Activated CD8-positive, alpha-beta T cell treated with anti-CD3 and anti-CD28 coated beads for 36 hours (primary cell): Measurements from ENCODE around the gene SLC34A1. TPM values are rescaled to one million over a fixed set of nuclear protein-coding genes. Genes with fewer than 3 reads are reported as not detected.

Experiments
- ATAC-seq: fragments of 200-7000 bp; cut with Tn5 transposase; one replicate; pipeline ENCODE4 v1.10.0; 2021; ENCODE audit warnings: mild to moderate bottlenecking, moderate library complexity
- CTCF ChIA-PET: fragments of 350-600 bp; sonication (Branson Sonifier 250); formaldehyde crosslinking; loops from one replicate; lab custom pipeline; 2021; ENCODE audit warnings: antibody characterized with exemption; lab: Charles Lee
- POLR2A ChIA-PET: fragments of 350-600 bp; sonication (Branson Sonifier 250); formaldehyde crosslinking; loops from one replicate; lab custom pipeline; 2021; ENCODE audit warnings: antibody characterized with exemption; lab: Charles Lee
- DNase-seq: peaks from one replicate; pipeline ENCODE4 v3.0.0-alpha.2; 2020
- H3K27ac Mint-ChIP-seq: one replicate; pipeline ENCODE4 v1.8.0; 2021; ENCODE audit warnings: mild to moderate bottlenecking, mixed read lengths
- H3K27me3 Mint-ChIP-seq: one replicate; pipeline ENCODE4 v1.8.0; 2021; ENCODE audit warnings: mixed read lengths
- H3K36me3 Mint-ChIP-seq: one replicate; pipeline ENCODE4 v1.8.0; 2021; ENCODE audit warnings: low read depth, mixed read lengths
- H3K4me1 Mint-ChIP-seq: one replicate; pipeline ENCODE4 v1.8.0; 2021; ENCODE audit warnings: low read depth, mixed read lengths
- H3K4me3 Mint-ChIP-seq: one replicate; pipeline ENCODE4 v1.8.0; 2021; ENCODE audit warnings: mild to moderate bottlenecking, moderate library complexity, mixed read lengths
- H3K9me3 Mint-ChIP-seq: one replicate; pipeline ENCODE4 v1.8.0; 2021; ENCODE audit warnings: mixed read lengths
- CTCF ChIP-seq: fragments of 200-600 bp; IDR thresholded peaks from one replicate; pipeline ENCODE4 v1.8.0; 2022; ENCODE audit warnings: antibody characterized with exemption, mild to moderate bottlenecking
- intact Hi-C: fragments of 100-400 bp; cut with micrococcal nuclease; formaldehyde crosslinking; loops from one replicate; pipeline ENCODE4 v1.10.0; 2022
- total RNA-seq, 2 experiments: library from RNA; stranded (reverse); gene quantifications; one replicate each; pipeline ENCODE4 v1.2.3, GENCODE V29; 2021

SLC34A1 gene
- total RNA-seq, 2 experiments from 2014 or later = 0.29 to 0.43 TPM

GRCh38 chr5:177428574-177429217 lies 44.5 kb downstream of the SLC34A1 start:
- DNase-seq = peak; percentile 45

GRCh38 chr5:177429248-177430040 lies 45.2 kb downstream of the SLC34A1 start:
- CTCF ChIA-PET = interaction anchor here (1.1 to 10.5 kb wide), 9 partner anchors 16 to 120 kb away, joined by 3 to 159 read pairs (median 11); partner anchors contain the start of genes F12 and PFN3
- Mint-ChIP-seq H3K27me3 (no peaks in the 10 kb centered on the region), H3K27ac (peak overlapping the region; percentile 98), H3K36me3 (peaks cover 68% of the 10 kb centered on the region), H3K9me3 (no peaks in the 10 kb centered on the region), H3K4me3 (peak overlapping the region; percentile 97), H3K4me1 (peaks cover 59% of the 10 kb centered on the region)
- ATAC-seq = peak; percentile 42
- peak; percentile 96 for DNase-seq
- no peak for TF ChIP-seq CTCF
- POLR2A ChIA-PET = interaction anchor here (0.6 to 15.2 kb wide), 14 partner anchors 14 to 117 kb away, joined by 3 to 606 read pairs (median 4); partner anchors contain the start of genes LMAN2 and PRR7
- intact Hi-C loops = no loop called here

More at GRCh38 chr5:177428574-177429217, 44.5 kb downstream of the SLC34A1 start:
- Mint-ChIP-seq H3K27ac (peak overlapping the region; percentile 98), H3K4me3 (peak overlapping the region; percentile 97), H3K27me3 (no peaks in the 10 kb centered on the region), H3K36me3 (peaks cover 61% of the 10 kb centered on the region), H3K9me3 (no peaks in the 10 kb centered on the region), H3K4me1 (peaks cover 55% of the 10 kb centered on the region)
- ChIA-PET CTCF (interaction anchor here (1.1 to 10.5 kb wide), 9 partner anchors 17 to 72 kb away, joined by 3 to 159 read pairs (median 7); partner anchors contain the start of genes F12 and PFN3), POLR2A (interaction anchor here (0.6 to 15.2 kb wide), 15 partner anchors 12 to 105 kb away, joined by 3 to 606 read pairs (median 4); partner anchors contain the start of genes LMAN2 and PRR7)
- TF ChIP-seq CTCF = no peak
- no peak for ATAC-seq
- intact Hi-C loops = no loop called here

GRCh38 chr5:177430140-177430951 lies 46.1 kb downstream of the SLC34A1 start:
- peak overlapping the region; percentile 97 for H3K4me3 Mint-ChIP-seq
- intact Hi-C loops = no loop called here
- H3K27me3 Mint-ChIP-seq = no peaks in the 10 kb centered on the region
- H3K4me1 Mint-ChIP-seq = peaks cover 59% of the 10 kb centered on the region
- TF ChIP-seq CTCF = no peak
- ATAC-seq (no peak), DNase-seq (no peak)
- H3K9me3 Mint-ChIP-seq = no peaks in the 10 kb centered on the region
- peak overlapping the region; percentile 98 for H3K27ac Mint-ChIP-seq
- peaks cover 75% of the 10 kb centered on the region for H3K36me3 Mint-ChIP-seq
- POLR2A ChIA-PET = interaction anchor here (0.8 to 15.2 kb wide), 7 partner anchors 15 to 122 kb away, joined by 3 to 606 read pairs (median 8); partner anchors contain the start of gene PRR7
- CTCF ChIA-PET = interaction anchor here (1.9 to 10.5 kb wide), 8 partner anchors 15 to 121 kb away, joined by 7 to 159 read pairs (median 34); partner anchors contain the start of genes F12 and PFN3

GRCh38 chr5:177430972-177431316 lies 46.7 kb downstream of the SLC34A1 start:
- no peaks in the 10 kb centered on the region for H3K9me3 Mint-ChIP-seq
- peak overlapping the region; percentile 97 for H3K4me3 Mint-ChIP-seq
- ChIA-PET POLR2A (interaction anchor here (1.2 to 15.2 kb wide), 8 partner anchors 9 to 122 kb away, joined by 5 to 606 read pairs (median 12); partner anchors contain the start of gene PRR7), CTCF (interaction anchor here (0.8 to 7.0 kb wide), 13 partner anchors 15 to 121 kb away, joined by 3 to 71 read pairs (median 8); partner anchors contain the start of genes F12 and PRR7)
- peak overlapping the region; percentile 98 for H3K27ac Mint-ChIP-seq
- no peaks in the 10 kb centered on the region for H3K27me3 Mint-ChIP-seq
- peaks cover 80% of the 10 kb centered on the region for H3K36me3 Mint-ChIP-seq
- intact Hi-C loops = no loop called here
- peaks cover 57% of the 10 kb centered on the region for H3K4me1 Mint-ChIP-seq
- no peak for TF ChIP-seq CTCF
- DNase-seq = no peak
- no peak for ATAC-seq
